ENCODE measurements around the gene ULK4. TPM values are rescaled to one million over a fixed set of nuclear protein-coding genes. Genes with fewer than 3 reads are reported as not detected.

The ULK4 gene
- total and polyA plus RNA-seq, 2 of the 8 experiments (the other 6 are each of a cell fraction or from before 2014, with no cell fraction given), result 3.0 to 10.8 TPM

- Histone ChIP-seq H4K5ac (ENCODE audit: insufficient read length, low read depth, low read length) (no peak overlapping the region), H2AFZ (ENCODE audit: low read length) (no peak overlapping the region), H3K4ac (replicated peaks; ENCODE audit: insufficient read length, low read depth, low read length) (no peak overlapping the region), H3K56ac (replicated peaks; ENCODE audit: insufficient read length, low read depth, low read length) (no peak overlapping the region), H3K23ac (ENCODE audit: insufficient read length) (no peak overlapping the region), H2AK5ac (ENCODE audit: low read depth, low read length) (no peak overlapping the region), H3K23me2 (ENCODE audit: low read depth, low read length) (no peaks in the 10 kb centered on the region), H3K79me2 (ENCODE audit: control insufficient read depth in 1 of 2, insufficient read depth in 2 of 2, low read length in 2 of 2) (no peaks in the 10 kb centered on the region), H3K9me3 (ENCODE audit: insufficient read depth in 2 of 2, low read depth in 1 of 2, low read length in 1 of 2) (peaks cover 10% of the 10 kb centered on the region in 2 experiments), H3K14ac (ENCODE audit: insufficient read length) (no peak overlapping the region), H3K4me2 (ENCODE audit: insufficient read depth in 1 of 2, low read depth in 2 of 2, low read length in 2 of 2) (no peak overlapping the region), H3K36me3 (ENCODE audit: control insufficient read depth in 2 of 4, insufficient read depth in 4 of 4, low read length in 3 of 4) (peaks cover 0 to 5% (median 2%) of the 10 kb centered on the region in 4 experiments; a peak in 2 of 8 replicates), H3K27ac (ENCODE audit: low read depth, low read length) (no peak overlapping the region), H4K8ac (ENCODE audit: extremely low read depth, insufficient read depth, low read length) (no peak overlapping the region), H4K20me1 (replicated peaks in 1 of 2; ENCODE audit: control insufficient read depth in 1 of 2, insufficient read depth in 2 of 2, low read length in 2 of 2) (no peaks in the 10 kb centered on the region), H2BK120ac (replicated peaks; ENCODE audit: low read depth, low read length) (no peak overlapping the region), H2BK12ac (ENCODE audit: low read depth, low read length) (no peak overlapping the region), H3K4me3 (ENCODE audit: extremely low read depth in 1 of 4, insufficient read depth in 2 of 4, low read depth in 3 of 4, low read length in 4 of 4) (no peak overlapping the region), H2BK5ac (ENCODE audit: low read depth, low read length) (no peak overlapping the region), H3K4me1 (replicated peaks in 1 of 4; ENCODE audit: control insufficient read depth in 3 of 4, insufficient read depth in 4 of 4, low read length in 3 of 4) (peaks cover 0 to 3% (median 0%) of the 10 kb centered on the region in 4 experiments; a peak in 1 of 7 replicates), H3K9ac (replicated peaks in 1 of 4; ENCODE audit: extremely low read depth in 1 of 4, low read depth in 3 of 4, low read length in 3 of 4) (no peak overlapping the region), H2BK15ac (ENCODE audit: low read length) (no peak overlapping the region), H3K18ac (ENCODE audit: extremely low read depth, low read length) (no peak overlapping the region), H2BK20ac (ENCODE audit: low read length) (no peak overlapping the region), H4K91ac (replicated peaks; ENCODE audit: insufficient read length, low read length) (no peak overlapping the region), H3K79me1 (ENCODE audit: low read depth, low read length) (no peaks in the 10 kb centered on the region), H3K27me3 (replicated peaks in 1 of 4; ENCODE audit: control insufficient read depth in 3 of 4, extremely low read depth in 1 of 4, insufficient read depth in 3 of 4, low read length in 3 of 4) (no peaks in the 10 kb centered on the region)
- ChIA-PET POLR2A (ENCODE audit: partially characterized antibody) (no interaction called here), CTCF (ENCODE audit: partially characterized antibody) (interaction anchor here (0.9 kb wide), 1 partner anchor 44 kb away, joined by 3 read pairs; no protein-coding TSS in a partner anchor)
- DNase-seq (ENCODE audit: low read depth in 1 of 2, low spot score in 2 of 2) (no peak), FAIRE-seq (no peak)
- WGBS, 2 experiments (ENCODE audit: extremely low coverage in 1 of 2, insufficient coverage in 1 of 2, insufficient read length in 1 of 2, insufficient replicate concordance in 2 of 2, low coverage in 1 of 2, low lambda C conversion rate in 2 of 2, missing lambda C conversion rate in 1 of 2), result 79% methylated on average over 3 of the region's 3 CpGs; no CpG with 5 or more reads in 1 of the 2 experiments
- TF ChIP-seq EZH2 (IDR thresholded peaks at IDR 0.05; ENCODE audit: low read depth, low read length, severe bottlenecking), result no peak
- TF ChIP-seq SIX5 (IDR thresholded peaks at IDR 0.05; ENCODE audit: low read depth, low read length), result no peak
- no peak for TF ChIP-seq NRF1 (IDR thresholded peaks at IDR 0.05; ENCODE audit: low read depth, low read length)
- no peak for TF ChIP-seq CHD2 (IDR thresholded peaks at IDR 0.05; ENCODE audit: low read length)
- TF ChIP-seq SIRT6 (IDR thresholded peaks at IDR 0.05; ENCODE audit: low read length), result no peak
- no peak for TF ChIP-seq ATF3 (IDR thresholded peaks at IDR 0.05; ENCODE audit: insufficient read depth, low read depth, low read length)
- TF ChIP-seq FOSL1 (IDR thresholded peaks at IDR 0.05; ENCODE audit: insufficient read depth, low read depth, low read length), result no peak
Measured at GRCh38 chr3:41819236-41819635, 142.7 kb downstream of the ULK4 start.

Data from H1 (cell line).